ENCODE results near the gene SLC27A3. TPM values are rescaled to one million over a fixed set of nuclear protein-coding genes. Genes with fewer than 3 reads are reported as not detected.
A peak's percentile ranks its signal among the peaks of the same experiment; 100 is the strongest.

The SLC27A3 gene
- total RNA-seq, 2 experiments from 2014 or later = 41.1 to 50.1 TPM

DNA sequence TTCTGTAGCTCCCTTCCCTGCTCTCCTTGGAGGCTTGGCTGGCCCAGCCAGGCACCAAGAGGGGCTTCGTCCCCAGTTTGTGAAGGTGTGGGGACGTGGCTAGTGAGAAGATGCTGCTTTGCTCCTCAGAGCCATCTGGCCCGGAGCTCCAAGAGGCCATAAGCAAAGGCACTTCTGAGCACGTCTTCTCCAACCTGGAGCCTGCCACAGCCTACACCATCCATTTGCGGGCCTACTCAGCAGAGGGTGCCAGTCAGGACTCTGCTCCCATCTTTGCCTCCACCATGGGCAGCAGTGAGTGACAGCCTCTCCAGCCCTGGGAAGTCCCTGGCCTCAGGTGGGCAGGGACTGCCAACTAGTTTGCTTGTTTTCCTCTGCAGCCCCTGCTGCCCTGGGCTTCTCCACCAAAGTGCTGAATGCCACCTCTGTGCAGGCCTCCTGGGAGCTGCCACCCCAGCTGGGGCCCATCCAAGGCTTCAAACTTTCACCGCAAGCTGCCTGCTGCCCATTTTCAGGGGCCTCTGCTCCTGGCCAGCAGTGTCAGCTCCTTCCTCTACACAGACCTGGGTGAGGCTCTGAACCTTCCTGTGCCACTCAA is 25.9 kb downstream of the SLC27A3 start:
- POLR2A ChIA-PET = interaction anchor here (0.7 to 1.0 kb wide), 2 partner anchors 10 to 26 kb away, joined by 3 read pairs; partner anchors contain the start of gene SLC27A3
- no peaks in the 10 kb centered on the region for H3K27me3 Mint-ChIP-seq (ENCODE audit: low read depth)

GRCh38 chr1:153801786-153802697 is 26.8 kb downstream of the SLC27A3 start:
- no peaks in the 10 kb centered on the region for H3K27me3 Mint-ChIP-seq (ENCODE audit: low read depth)
- DNase-seq (no peak), ATAC-seq (no peak)
- H3K4me3 Mint-ChIP-seq = no peak overlapping the region
- peaks cover 66% of the 10 kb centered on the region for H3K4me1 Mint-ChIP-seq (ENCODE audit: low read depth)
- peaks cover 29% of the 10 kb centered on the region for H3K36me3 Mint-ChIP-seq (ENCODE audit: low read depth)
- ChIA-PET POLR2A (interaction anchor here (0.6 to 1.5 kb wide), 6 partner anchors 9 to 188 kb away, joined by 3 to 5 read pairs (median 3); no protein-coding TSS in a partner anchor), CTCF (interaction anchor here (1.4 to 5.9 kb wide), 4 partner anchors 19 to 184 kb away, joined by 4 to 32 read pairs (median 6); partner anchors contain the start of genes DENND4B and RAB13)
- H3K27ac Mint-ChIP-seq = peak overlapping the region; percentile 39
- no peaks in the 10 kb centered on the region for H3K9me3 Mint-ChIP-seq (ENCODE audit: insufficient read depth)

More for the DNA sequence above, 25.9 kb downstream of the SLC27A3 start:
- Mint-ChIP-seq H3K27ac (peak overlapping the region; percentile 80), H3K36me3 (ENCODE audit: low read depth) (peaks cover 24% of the 10 kb centered on the region), H3K9me3 (ENCODE audit: insufficient read depth) (no peaks in the 10 kb centered on the region), H3K4me3 (no peak overlapping the region), H3K4me1 (ENCODE audit: low read depth) (peaks cover 67% of the 10 kb centered on the region)
- CTCF ChIA-PET = interaction anchor here (5.9 kb wide), 1 partner anchor 185 kb away, joined by 32 read pairs; the partner anchor contains the start of gene RAB13
- DNase-seq (no peak), ATAC-seq (no peak)

DNA sequence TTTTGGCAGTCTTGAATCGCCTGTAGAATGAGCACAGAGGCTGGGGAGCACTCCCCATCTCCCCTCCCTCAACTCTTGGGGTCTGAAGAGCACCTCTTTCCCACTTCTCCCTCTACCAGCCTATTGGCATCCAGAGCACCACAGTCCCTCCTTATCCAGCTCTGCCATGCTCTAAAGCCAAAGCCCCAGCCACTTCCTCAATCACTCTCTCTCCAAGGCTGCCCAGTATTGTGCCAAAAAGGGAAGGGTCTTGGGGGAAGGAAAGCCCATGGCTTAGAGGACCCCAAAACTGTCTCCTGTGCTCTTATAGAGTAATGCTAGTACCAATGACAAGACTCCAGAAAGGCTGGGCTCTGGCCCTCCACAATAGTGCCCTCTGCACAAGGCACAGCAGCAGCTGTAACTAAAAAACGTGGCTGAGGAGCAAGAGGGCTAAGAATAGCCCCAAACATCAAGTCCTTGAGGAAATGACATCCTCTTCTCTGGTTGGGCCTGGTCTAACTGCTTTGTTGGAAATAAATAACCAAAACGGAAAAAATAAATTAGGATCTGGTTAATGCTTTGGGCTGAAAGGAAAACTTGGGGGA is 28.4 kb downstream of the SLC27A3 start:
- no peaks in the 10 kb centered on the region for H3K27me3 Mint-ChIP-seq (ENCODE audit: low read depth)
- POLR2A ChIA-PET = interaction anchor here (0.6 to 1.0 kb wide), 2 partner anchors 80 to 142 kb away, joined by 3 read pairs; no protein-coding TSS in a partner anchor

DNA sequence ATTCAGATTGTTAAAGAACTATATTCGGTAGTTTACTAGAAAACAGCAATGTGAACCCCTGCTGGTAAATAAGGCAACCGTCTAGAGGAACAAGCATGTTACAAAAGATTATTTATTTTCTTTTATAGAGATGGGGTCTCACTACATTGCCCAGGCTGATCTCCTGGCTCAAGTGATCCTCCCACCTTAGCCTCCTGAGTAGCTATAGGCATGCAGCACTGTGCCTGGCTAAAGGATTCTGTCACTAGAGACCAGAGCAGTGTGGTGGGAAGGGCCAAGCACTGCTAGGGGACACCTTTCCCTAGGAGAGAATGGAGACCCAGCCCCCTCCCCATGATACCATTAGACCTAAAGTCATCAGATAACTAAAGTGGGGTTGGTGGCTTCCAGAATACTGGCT is 28.9 kb downstream of the SLC27A3 start:
- no peak for DNase-seq
- CTCF ChIA-PET = interaction anchor here (0.9 to 5.9 kb wide), 7 partner anchors 12 to 182 kb away, joined by 3 to 32 read pairs (median 5); partner anchors contain the start of genes DENND4B and RAB13
- no peak for ATAC-seq
- peaks cover 54% of the 10 kb centered on the region for H3K4me1 Mint-ChIP-seq (ENCODE audit: low read depth)
- H3K4me3 Mint-ChIP-seq = no peak overlapping the region
- POLR2A ChIA-PET = interaction anchor here (0.6 to 1.0 kb wide), 3 partner anchors 17 to 186 kb away, joined by 3 read pairs; partner anchors contain the start of gene JTB
- peak overlapping the region; percentile 75 for H3K27ac Mint-ChIP-seq
- peaks cover 41% of the 10 kb centered on the region for H3K36me3 Mint-ChIP-seq (ENCODE audit: low read depth)
- H3K9me3 Mint-ChIP-seq (ENCODE audit: insufficient read depth) = no peaks in the 10 kb centered on the region
- no peaks in the 10 kb centered on the region for H3K27me3 Mint-ChIP-seq (ENCODE audit: low read depth)

More for the DNA sequence above, 28.4 kb downstream of the SLC27A3 start:
- ATAC-seq (no peak), DNase-seq (no peak)
- CTCF ChIA-PET = interaction anchor here (0.9 to 5.9 kb wide), 6 partner anchors 20 to 182 kb away, joined by 4 to 32 read pairs (median 5); partner anchors contain the start of genes DENND4B and RAB13
- Mint-ChIP-seq H3K36me3 (ENCODE audit: low read depth) (peaks cover 38% of the 10 kb centered on the region), H3K27ac (peak overlapping the region; percentile 65), H3K4me1 (ENCODE audit: low read depth) (peaks cover 54% of the 10 kb centered on the region), H3K4me3 (no peak overlapping the region), H3K9me3 (ENCODE audit: insufficient read depth) (no peaks in the 10 kb centered on the region)

DNA sequence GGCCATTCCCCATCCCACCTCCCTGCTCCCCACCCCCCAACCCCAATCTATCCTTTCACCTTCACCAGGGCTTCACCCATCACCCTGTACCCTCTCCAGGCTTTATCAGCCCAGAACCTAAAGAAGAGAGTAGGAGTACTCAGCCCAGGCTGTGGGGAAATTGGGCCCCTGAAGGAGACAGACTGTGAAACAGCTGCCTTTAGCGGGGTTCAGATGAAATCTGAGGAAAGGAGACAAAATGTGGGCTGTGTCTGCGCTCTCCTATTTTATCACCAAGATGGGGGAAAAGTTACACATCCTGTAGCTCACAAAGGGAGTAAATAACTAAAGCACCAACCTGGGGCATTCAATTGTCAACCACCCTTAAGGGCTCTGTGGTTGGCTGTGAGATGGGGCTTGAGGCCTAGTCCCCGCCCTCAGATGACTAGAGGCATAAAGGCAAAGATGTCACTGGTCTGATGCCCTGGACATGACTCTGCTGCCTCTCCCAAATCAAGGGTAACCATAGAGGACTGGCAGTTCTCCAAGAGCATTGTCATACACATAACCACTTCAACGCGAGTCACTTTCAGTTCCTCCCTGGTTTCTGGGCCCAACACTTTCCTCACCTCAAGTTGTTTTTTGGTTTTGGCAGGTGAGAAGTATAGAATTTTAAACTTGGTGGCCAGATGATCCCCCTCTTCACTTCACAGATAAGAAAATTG is 30.0 kb downstream of the SLC27A3 start:
- Mint-ChIP-seq H3K9me3 (ENCODE audit: insufficient read depth) (no peaks in the 10 kb centered on the region), H3K27me3 (ENCODE audit: low read depth) (no peaks in the 10 kb centered on the region), H3K4me1 (ENCODE audit: low read depth) (peaks cover 54% of the 10 kb centered on the region), H3K27ac (peak overlapping the region; percentile 82), H3K36me3 (ENCODE audit: low read depth) (peaks cover 52% of the 10 kb centered on the region), H3K4me3 (peak overlapping the region; percentile 7)
- peak; percentile 84 for DNase-seq
- peak; percentile 93 for ATAC-seq
- ChIA-PET POLR2A (interaction anchor here (0.7 to 1.2 kb wide), 5 partner anchors 13 to 185 kb away, joined by 3 to 5 read pairs (median 3); no protein-coding TSS in a partner anchor), CTCF (interaction anchor here (0.9 to 5.9 kb wide), 10 partner anchors 8 to 181 kb away, joined by 3 to 32 read pairs (median 4); partner anchors contain the start of genes DENND4B and RAB13)

- Mint-ChIP-seq H3K9me3 (ENCODE audit: insufficient read depth) (no peaks in the 10 kb centered on the region), H3K4me3 (peak overlapping the region; percentile 7), H3K4me1 (ENCODE audit: low read depth) (peaks cover 54% of the 10 kb centered on the region), H3K27me3 (ENCODE audit: low read depth) (no peaks in the 10 kb centered on the region), H3K36me3 (ENCODE audit: low read depth) (peaks cover 53% of the 10 kb centered on the region), H3K27ac (peak overlapping the region; percentile 82)
- DNase-seq = no peak
- peak; percentile 39 for ATAC-seq
- ChIA-PET CTCF (interaction anchor here (0.8 to 2.1 kb wide), 7 partner anchors 8 to 181 kb away, joined by 3 to 7 read pairs (median 3); partner anchors contain the start of genes DENND4B, GATAD2B and RAB13), POLR2A (interaction anchor here (0.7 to 1.2 kb wide), 3 partner anchors 116 to 184 kb away, joined by 3 read pairs; no protein-coding TSS in a partner anchor)
Observed at GRCh38 chr1:153805886-153806719, 30.9 kb downstream of the SLC27A3 start.

- Mint-ChIP-seq H3K4me1 (ENCODE audit: low read depth) (peaks cover 2% of the 10 kb centered on the region), H3K4me3 (no peak overlapping the region), H3K27me3 (ENCODE audit: low read depth) (no peaks in the 10 kb centered on the region), H3K9me3 (ENCODE audit: insufficient read depth) (no peaks in the 10 kb centered on the region), H3K36me3 (ENCODE audit: low read depth) (peaks cover 58% of the 10 kb centered on the region), H3K27ac (no peak overlapping the region)
- DNase-seq = no peak
- POLR2A ChIA-PET = no interaction called here
- CTCF ChIA-PET = interaction anchor here (1.2 to 2.0 kb wide), 3 partner anchors 11 to 105 kb away, joined by 4 to 14 read pairs (median 4); no protein-coding TSS in a partner anchor
- no peak for ATAC-seq
Observed at GRCh38 chr1:153816283-153816889, 41.2 kb downstream of the SLC27A3 start.

GRCh38 chr1:153818876-153819275 is 43.7 kb downstream of the SLC27A3 start:
- ChIA-PET CTCF (interaction anchor here (1.4 to 7.2 kb wide), 2 partner anchors 8 to 168 kb away, joined by 3 to 32 read pairs; partner anchors contain the start of gene RAB13), POLR2A (no interaction called here)
- ATAC-seq (no peak), DNase-seq (no peak)
- Mint-ChIP-seq H3K36me3 (ENCODE audit: low read depth) (peaks cover 42% of the 10 kb centered on the region), H3K27me3 (ENCODE audit: low read depth) (no peaks in the 10 kb centered on the region), H3K4me3 (no peak overlapping the region), H3K9me3 (ENCODE audit: insufficient read depth) (no peaks in the 10 kb centered on the region), H3K4me1 (ENCODE audit: low read depth) (peaks cover 2% of the 10 kb centered on the region), H3K27ac (no peak overlapping the region)

DNA sequence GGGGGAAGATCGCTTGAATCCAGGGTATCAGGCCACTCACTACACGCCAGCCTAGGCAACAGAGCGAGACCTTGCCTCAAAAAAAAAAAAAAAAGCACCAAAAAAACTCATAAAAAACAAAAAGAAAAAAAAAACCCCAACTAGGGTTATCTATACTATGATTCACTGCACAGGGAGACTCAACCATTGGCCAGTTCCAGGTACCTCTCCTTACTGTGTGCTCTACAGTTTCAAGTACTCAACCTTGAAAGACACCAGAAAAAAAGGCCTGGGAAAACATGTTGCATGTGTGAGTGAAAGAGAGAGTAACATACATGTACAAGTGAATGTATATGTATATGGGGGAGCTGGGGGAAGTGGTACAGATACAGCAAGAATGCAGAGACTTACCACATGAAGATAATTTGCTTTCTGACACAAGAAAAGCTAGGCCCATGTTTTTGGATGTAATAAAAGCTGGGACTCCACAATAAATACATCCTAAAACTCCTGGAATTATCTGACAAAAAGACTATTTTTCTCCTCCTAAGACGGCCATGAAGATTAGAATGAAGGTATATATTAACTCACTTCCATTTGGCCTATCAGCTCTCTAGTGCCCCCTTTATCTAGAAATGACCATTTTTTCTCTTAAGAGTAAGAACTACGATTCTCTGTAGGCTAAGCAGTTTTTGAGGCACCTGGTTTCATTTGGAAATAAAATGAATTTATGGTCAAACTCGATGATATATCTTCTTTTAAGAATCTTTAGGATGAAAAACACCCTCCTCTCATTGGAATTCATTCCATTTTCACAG is 52.2 kb downstream of the SLC27A3 start:
- ATAC-seq (no peak), DNase-seq (no peak)
- Mint-ChIP-seq H3K9me3 (ENCODE audit: insufficient read depth) (no peaks in the 10 kb centered on the region), H3K4me3 (no peak overlapping the region), H3K36me3 (ENCODE audit: low read depth) (peaks cover 28% of the 10 kb centered on the region), H3K27ac (no peak overlapping the region), H3K4me1 (ENCODE audit: low read depth) (no peaks in the 10 kb centered on the region), H3K27me3 (ENCODE audit: low read depth) (no peaks in the 10 kb centered on the region)
- ChIA-PET POLR2A (interaction anchor here (1.1 kb wide), 1 partner anchor 119 kb away, joined by 3 read pairs; the partner anchor contains the start of gene DENND4B), CTCF (interaction anchor here (0.7 to 3.8 kb wide), 10 partner anchors 9 to 159 kb away, joined by 3 to 12 read pairs (median 4); partner anchors contain the start of gene RAB13)

Data from activated CD8-positive, alpha-beta T cell treated with anti-CD3 and anti-CD28 coated beads, Interleukin-2, amount 10 ng/mL, durations not matched to agents 7 days and 5 days (primary cell).